Ureter (tissue), 1 donor: ENCODE data around the gene IL21R. TPM values are rescaled to one million over a fixed set of nuclear protein-coding genes. Genes with fewer than 3 reads are reported as not detected.
A peak's percentile ranks its signal among the peaks of the same experiment; 100 is the strongest.

Source experiments
- DNase-seq: peaks from one replicate; pipeline ENCODE4 v3.0.0-alpha.2; 2020; ENCODE audit warnings: low spot score
- total RNA-seq: library from RNA; stranded (reverse); gene quantifications from one replicate; pipeline ENCODE4 v1.2.4, GENCODE V29; 2023
- donor health status: DM: yes; HTN: yes; CAD: no.

The IL21R gene
- 0.60 TPM for total RNA-seq

DNA sequence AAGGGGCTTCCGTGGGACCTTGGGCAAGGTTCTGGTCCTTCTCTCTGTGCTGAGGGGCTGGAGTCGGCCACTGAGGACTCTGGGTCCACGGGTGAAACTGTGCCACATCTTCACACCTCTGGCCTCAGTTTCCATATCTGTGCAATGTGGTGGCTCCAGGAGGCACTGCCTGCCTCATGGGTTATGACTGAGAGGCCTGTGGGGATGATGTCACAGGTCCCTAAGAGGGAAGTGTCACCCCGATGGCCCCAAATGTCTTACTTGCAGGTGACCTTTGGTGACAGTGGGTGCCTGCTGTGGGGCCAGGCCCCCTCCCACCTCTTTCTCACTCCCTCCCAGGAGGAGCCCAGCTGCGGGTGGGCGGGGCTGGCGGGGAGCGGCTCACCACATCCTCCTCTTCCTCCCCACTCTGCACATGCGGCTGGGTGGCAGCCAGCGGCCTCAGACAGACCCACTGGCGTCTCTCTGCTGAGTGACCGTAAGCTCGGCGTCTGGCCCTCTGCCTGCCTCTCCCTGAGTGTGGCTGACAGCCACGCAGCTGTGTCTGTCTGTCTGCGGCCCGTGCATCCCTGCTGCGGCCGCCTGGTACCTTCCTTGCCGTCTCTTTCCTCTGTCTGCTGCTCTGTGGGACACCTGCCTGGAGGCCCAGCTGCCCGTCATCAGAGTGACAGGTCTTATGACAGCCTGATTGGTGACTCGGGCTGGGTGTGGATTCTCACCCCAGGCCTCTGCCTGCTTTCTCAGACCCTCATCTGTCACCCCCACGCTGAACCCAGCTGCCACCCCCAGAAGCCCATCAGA, at the start of gene IL21R:
Gene IL21R (plus strand): TSS at position 407 of the 801 bp plus-strand sequence. CDS start 27,898 bp downstream, outside the sequence.
- DNase-seq: peak; percentile 62

DNA sequence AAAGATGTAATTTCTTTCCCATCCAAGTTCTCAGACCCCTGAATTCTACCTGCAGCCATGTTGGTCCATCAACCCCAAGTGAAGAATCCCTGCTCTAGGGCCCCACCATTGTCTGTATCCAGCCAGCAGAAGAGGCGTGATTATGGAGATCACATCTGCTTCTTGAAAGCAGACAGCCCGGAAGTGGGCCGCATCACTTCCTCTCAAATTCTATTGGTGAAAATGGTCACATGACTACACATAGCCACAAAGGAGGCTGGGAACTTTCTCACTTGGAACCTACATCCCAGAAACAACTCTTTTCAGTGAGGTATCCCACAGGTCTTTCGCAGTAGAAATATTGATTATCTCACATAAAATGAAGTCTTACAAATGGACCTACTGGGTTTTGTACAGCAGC, 48.1 kb upstream of the IL21R start:
- no peak for DNase-seq

DNA sequence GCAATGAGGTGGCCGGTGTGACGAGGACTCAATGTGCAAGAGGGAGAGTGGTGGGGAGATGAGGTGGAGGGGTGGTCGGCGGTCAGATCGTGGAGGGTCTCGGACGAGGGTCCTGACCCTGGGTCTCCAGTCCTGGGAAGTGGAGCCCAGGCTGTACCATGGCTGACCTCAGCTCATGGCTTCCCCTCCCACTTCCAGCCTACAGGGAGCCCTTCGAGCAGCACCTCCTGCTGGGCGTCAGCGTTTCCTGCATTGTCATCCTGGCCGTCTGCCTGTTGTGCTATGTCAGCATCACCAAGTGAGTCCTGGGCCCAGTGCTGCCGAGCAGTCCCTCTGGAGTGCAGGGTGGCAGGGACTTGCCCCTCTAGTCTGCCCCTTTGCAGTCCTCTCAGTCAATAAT, 46.4 kb upstream of the IL21R start:
- peak; percentile 59 for DNase-seq

DNA sequence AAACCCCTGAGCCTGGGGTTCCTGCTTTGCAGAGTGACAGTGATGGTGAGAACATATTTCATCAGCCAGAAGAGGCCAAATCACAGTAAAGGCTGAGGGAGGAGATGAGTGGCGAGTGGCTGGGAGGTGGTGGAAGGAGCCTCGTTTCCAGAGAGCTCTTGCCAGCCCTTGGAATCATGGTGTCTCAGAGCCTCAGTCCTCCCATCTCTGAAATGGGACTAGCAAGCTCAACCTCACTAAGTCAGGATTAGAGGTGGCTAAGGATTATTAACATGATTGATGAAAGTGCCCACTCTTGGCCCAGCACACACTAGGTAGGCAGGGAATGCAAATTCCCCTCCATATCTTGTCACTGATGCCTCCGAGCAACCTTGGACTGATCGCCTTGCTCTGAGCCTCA, 45.2 kb upstream of the IL21R start:
- DNase-seq: no peak

DNA sequence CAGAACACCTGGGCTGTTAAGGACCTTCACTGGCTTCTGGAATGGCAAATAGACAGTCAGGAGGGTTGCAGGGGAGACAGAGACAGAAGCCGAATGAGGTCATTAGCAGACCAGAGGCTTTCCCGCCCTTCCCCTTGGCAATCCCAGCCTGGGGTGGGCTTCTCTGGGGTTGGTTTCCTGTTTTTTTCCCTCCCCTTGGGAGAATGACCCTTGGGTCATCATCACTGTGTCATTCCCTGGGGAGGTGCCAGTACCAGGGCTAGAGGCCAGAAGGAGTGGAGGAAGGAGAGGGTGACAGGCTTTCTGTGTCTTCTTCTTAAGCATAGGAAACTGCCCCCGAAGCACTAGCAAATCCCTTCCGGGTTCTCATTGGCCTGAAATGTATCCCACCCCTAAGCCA, 42.9 kb upstream of the IL21R start:
- DNase-seq: no peak

DNA sequence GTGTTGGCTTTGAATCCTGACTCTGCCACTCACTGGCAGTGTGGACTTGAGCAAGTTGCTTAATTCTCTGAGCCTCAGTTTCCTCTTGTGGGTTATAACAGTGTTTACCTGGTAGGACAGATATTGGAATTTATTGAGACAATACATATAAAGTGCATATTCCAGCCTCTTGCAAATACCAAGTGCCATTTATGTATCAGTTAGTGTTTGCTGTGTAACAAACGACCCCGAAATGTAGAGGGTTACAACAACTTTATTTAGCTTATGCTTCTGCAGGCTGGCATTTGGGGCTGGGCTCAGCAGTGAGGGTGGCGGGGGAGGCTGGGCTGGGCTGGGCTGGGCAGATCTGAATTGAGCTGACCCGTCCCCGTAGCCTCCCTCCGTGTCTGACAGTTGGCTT, 42.4 kb upstream of the IL21R start:
- no peak for DNase-seq

DNA sequence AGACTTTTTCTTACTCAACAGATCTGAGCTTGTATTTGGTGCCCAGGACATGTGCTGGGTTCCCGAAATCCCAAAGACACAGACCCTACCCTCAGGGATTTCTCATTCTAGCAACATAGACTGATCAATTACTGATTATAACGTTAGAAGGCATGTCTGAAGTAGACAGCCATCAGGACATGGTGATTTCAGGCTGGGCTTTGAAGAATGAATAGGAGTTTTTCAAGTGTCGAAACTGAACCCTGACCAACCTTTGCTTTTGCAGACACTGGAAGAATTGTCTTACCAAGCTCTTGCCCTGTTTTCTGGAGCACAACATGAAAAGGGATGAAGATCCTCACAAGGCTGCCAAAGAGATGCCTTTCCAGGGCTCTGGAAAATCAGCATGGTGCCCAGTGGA, 40.0 kb upstream of the IL21R start:
- DNase-seq: no peak

DNA sequence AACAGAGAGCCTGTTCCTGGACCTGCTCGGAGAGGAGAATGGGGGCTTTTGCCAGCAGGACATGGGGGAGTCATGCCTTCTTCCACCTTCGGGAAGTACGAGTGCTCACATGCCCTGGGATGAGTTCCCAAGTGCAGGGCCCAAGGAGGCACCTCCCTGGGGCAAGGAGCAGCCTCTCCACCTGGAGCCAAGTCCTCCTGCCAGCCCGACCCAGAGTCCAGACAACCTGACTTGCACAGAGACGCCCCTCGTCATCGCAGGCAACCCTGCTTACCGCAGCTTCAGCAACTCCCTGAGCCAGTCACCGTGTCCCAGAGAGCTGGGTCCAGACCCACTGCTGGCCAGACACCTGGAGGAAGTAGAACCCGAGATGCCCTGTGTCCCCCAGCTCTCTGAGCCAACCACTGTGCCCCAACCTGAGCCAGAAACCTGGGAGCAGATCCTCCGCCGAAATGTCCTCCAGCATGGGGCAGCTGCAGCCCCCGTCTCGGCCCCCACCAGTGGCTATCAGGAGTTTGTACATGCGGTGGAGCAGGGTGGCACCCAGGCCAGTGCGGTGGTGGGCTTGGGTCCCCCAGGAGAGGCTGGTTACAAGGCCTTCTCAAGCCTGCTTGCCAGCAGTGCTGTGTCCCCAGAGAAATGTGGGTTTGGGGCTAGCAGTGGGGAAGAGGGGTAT, 39.3 kb upstream of the IL21R start:
- DNase-seq: no peak

DNA sequence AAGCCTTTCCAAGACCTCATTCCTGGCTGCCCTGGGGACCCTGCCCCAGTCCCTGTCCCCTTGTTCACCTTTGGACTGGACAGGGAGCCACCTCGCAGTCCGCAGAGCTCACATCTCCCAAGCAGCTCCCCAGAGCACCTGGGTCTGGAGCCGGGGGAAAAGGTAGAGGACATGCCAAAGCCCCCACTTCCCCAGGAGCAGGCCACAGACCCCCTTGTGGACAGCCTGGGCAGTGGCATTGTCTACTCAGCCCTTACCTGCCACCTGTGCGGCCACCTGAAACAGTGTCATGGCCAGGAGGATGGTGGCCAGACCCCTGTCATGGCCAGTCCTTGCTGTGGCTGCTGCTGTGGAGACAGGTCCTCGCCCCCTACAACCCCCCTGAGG, 38.7 kb upstream of the IL21R start:
- DNase-seq: no peak

DNA sequence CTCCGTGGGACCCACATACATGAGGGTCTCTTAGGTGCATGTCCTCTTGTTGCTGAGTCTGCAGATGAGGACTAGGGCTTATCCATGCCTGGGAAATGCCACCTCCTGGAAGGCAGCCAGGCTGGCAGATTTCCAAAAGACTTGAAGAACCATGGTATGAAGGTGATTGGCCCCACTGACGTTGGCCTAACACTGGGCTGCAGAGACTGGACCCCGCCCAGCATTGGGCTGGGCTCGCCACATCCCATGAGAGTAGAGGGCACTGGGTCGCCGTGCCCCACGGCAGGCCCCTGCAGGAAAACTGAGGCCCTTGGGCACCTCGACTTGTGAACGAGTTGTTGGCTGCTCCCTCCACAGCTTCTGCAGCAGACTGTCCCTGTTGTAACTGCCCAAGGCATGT, 38.2 kb upstream of the IL21R start:
- DNase-seq: peak; percentile 55

DNA sequence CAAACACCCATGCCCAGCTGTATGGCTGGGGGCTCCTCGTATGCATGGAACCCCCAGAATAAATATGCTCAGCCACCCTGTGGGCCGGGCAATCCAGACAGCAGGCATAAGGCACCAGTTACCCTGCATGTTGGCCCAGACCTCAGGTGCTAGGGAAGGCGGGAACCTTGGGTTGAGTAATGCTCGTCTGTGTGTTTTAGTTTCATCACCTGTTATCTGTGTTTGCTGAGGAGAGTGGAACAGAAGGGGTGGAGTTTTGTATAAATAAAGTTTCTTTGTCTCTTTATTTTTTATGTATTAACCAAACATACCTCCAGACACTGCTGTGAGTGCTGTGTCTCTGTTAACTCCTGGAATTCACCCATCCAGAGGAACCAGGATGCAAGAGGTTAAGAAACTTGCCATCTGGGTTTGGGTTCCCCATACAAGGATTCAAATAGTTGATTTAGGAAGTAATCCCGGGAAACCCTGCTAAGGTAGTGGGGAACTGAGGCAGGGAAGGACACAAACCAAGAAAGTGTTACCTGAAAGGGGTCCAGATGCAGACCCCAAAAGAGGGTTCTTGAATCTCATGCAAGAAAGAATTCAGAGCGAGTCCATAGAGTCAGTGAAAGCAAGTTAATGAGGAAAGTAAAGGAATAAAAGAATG, 37.4 kb upstream of the IL21R start:
- DNase-seq: no peak

DNA sequence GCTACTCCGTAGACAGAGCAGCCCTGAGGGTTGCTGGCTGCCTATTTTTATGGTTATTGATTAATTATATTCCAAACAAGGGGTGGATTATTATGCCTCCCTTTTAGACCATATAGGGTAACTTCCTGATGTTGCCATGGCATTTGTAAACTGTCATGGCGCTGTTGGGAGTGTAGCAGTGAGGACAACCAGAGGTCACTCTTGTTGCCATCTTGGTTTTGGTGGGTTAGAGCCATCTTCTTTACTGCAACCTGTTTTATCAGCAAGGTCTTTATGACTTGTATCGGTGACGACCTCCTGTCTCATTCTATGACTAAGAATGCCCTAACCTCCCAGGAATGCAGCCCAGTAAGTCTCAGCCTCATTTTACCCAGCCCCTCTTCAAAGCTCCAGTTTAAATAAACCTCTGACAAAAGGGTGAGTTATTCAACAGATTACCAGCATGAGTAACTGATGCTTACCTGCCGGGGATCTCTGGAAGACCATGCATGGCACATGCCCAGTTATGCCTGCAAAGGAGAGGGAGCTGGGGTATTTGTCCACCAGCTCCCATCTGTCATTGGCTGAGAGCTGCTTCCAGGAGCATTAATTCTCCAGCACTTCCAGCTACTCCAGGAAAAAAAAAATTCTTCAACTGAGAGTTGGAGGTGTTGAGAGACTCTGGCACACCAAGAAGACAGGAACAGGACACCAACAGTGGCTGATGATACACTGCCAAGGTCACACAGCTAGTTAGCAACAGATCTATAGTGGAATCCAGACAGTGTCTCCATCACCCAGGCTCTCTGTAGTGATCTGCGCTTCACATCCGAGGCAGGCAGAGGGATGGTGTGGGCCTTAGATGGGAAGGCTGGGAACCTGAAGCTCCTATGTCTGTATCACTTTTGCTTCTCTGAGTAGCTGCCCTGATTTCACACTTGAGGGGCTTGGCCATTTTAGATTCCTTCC, 36.6 kb upstream of the IL21R start:
- DNase-seq: no peak

DNA sequence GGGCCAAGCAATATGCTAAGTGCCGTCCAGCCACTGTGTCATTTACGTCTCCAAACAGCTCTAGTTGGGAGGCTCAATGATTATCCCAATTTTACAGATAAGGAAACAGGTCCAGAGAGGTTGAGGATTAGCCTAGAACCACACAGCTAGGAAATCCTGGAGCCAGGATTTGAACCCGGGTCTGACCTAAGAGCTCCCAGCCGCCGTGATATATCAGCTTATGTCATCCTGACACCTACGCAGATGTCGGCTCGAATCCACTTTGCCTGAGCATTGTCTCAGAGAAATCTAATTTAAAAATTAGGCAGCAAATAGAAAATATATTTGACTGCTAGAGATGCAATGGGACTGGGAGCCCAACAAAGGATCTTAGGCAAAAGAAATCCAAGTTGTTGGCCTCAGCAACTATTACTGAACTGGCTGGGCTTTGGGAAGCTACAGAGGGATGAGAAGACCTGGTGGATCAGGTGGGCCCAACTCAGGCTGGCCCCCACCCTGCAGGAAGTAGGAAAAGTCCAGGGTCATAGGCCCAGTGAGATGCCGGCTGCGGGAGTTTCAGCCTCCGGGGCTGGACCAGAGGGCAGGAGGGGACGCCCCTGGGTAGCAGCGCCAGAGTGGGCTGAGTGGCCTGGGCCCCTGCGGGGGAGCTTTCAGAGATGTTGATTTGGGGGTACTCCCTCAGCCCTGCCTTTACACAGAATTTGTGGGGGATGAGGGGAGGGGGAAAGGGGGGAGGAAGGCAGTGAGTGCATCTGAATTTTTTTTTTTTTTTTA, 35.1 kb upstream of the IL21R start:
- DNase-seq: no peak

DNA sequence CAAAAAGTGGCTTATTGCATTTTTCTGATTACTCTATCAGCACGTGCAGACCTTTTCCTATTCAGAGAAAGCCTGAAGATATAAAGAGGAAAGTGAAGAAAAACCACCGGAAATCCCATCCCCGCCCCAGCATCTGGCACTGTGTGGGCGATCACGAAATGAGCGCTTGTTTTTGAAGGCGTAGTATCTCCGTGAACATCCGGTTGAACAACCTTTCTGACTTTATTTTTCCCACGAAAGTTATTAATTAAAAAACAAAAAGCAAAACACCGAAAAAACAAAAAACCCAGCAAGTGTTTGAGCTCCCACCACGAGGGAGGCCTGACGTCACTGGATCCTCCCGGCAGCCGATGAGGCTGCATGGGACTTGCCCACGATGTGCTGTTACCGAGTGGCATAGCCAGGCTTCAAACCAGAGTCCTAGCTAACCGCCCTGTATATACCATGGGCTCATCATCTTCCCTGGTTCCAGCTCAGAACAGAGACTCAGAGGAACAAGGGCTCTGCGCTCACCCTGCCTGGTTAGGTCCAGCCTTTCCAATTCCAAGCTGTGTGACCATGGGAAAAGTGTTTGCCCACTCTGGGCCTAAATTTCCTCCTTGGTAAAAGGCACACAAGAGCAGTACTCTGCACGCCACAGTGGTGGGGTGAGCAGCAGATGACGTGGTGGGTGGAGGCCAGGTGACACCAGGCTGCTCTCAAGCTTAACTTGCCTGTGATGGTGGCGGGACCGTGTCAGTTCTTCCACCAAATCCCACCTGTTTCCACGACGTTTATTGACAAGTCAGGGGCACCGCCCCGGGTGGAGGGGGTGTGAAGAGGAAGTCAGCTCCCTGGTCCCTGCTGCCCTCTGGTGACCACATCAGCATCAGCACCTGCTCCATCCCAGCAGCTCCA, 34.3 kb upstream of the IL21R start:
- peak; percentile 84 for DNase-seq

DNA sequence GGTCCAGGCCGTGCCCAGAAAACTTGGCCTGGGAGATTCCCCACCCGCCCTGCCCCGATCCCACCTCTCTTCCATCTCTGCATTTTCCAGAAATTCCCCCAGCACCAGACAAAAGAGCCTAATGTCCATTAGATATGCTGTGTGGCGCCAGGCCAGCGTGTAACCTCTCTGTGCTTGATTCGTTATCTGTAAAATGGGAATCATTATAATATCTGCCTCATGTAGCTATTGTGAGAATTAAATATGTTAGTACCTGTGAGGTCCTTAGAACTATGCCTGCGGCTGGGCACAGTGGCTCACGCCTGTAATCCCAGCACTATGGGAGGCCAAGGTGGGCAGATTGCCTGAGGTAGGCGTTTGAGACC, 33.6 kb upstream of the IL21R start:
- DNase-seq: no peak

DNA sequence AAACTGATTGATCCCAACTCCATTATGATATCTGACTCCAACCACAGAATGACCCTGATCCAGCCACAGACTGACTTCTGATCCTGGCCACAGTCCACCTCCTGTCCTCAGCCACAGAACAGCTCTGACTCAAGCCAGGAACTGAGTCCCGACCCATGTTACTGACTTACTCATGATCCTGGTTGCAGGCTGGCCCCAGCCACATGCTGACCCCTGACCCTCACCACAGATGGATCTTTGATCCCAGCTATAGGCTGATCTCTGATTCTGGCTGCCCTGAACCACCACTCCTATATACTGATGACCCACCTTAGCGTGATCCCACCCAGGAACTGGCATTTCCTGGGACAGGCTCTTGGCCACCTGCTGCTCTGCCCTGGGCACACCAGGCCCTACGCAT, 32.2 kb upstream of the IL21R start:
- DNase-seq: no peak

DNA sequence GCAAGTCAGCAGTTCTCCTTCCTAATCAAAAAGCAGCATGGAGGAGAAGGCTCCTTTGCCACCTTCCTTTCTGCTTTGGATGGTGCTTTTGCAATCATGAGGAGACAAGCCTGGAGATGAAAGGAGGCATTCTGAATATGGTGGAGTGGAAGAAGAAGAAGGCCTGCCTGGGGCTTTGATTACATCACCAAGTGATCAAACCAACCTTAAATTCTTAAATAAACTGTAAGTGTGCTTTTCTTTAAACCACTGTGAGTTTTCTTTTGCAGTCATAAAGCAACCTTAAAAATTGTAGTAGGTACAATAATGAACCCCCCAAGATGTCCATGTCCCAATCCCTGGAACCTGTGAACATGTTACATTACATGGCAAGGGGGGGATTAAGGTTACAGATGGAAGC, 31.7 kb upstream of the IL21R start:
- DNase-seq: no peak

DNA sequence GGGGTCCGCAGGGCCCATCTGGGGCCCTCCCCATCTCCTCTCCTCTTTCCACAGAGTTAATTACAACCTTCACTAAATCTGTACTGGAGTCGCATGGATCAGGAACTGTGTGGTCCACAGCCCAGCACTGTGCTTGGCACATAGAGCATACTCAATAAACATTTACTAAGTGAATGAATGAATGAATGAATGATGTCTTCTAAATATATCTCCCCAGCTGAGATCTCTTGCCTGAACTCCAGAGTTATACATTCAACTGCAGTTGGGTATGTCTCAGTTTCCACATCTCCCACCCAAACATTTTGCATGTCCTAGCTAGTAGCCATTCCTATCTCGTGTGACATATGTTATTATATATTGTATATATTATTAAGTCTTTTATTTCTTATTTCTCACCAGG, 28.7 kb upstream of the IL21R start:
- no peak for DNase-seq

DNA sequence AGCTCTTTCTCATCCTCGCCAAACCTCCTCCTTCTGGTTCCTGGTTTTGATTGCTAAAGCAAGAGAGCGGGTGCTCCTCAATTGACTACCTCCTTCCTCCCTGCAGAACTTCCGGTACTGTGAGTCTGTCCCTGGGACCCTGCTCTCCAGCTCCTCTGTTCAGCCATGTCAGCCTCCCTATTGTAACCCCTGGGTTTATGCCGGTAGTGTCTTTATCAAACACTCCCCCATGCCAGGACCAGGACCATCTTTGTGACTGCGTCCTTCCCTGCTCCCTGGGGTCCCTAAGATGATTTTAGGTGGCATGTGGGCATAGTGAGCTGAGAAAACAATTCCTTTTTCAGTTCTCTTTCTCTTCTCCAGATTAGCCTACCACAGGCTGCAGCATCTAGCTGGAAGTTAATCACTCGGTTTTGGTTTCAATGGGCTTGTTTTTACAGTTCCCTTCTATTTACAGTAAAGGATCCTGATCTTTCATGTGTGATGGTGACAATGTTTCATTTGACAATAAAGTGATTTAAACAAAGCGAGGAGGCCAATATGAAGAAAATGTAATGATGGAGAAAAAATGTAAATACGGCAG, 27.7 kb upstream of the IL21R start:
- DNase-seq: no peak
